GM19043 (cell line): Measurements from ENCODE around the gene SEC22A.
"Not testable (repeated sequence)": the region's sequence is repeated elsewhere in the genome, so short reads cannot be mapped to it uniquely, and the experiment has no call there.

Experiments
- ATAC-seq: cut with Tn5 transposase; IDR thresholded peaks from one replicate; pipeline ENCODE4 v1.9.1; 2021; ENCODE audit warnings: low read depth; ENCODE audit not compliant: unreplicated experiment

Gene SEC22A

DNA sequence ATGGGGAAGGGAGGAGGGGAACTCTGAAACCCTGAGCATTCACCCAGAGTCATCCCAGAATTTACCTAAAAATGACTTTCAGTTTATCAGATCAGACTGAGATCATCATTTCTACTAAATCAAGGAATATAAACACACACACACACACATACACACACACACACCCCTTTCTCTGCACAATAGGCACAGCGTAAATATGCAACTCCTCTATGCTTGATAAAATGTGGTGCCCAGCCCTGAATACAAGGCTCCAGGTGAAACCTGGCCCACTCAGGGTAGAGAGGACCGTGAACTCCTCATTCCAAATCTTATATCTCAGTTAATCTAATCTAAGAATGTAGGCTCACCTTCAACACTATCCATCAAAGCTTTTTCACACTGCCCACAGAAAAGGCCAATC lies 31.8 kb upstream of the SEC22A start:
- no peak for ATAC-seq

DNA sequence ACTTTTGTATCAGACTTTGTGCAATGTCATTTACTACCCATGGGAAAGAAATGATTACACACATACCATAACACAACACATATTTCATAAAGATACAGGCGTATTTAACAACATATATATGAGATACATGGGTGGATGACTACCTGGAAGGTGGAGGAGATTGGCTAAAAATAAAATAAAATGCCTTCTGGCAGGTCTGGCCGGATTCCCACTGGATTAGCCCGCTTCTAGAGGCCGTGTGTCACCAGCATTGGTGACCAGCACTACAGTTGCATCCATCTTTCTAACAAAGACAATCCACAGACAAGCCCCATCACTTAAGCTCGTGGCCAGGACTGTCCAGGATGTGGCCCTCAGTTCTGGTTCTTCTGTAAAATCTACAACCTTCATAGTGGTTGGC lies 21.0 kb upstream of the SEC22A start:
- no peak for ATAC-seq

DNA sequence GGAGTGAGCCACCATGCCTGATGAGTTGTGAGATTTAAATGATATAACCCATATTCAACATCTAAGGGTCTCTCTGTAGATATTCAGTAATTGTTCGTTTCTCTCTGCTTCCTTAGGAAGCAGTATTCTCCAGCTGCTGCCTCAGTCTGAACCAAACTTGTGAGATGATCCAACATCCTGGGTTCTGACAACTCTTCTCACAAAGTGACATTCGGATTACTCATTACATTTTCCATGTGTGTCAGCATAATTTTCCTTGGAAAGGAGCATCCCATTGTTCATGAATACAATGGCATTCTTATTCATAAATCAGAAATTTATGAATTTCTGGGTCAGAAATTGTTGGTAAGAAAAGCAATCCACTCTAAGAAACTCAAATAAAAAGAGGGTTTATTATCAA lies 15.0 kb upstream of the SEC22A start:
- no peak for ATAC-seq

DNA sequence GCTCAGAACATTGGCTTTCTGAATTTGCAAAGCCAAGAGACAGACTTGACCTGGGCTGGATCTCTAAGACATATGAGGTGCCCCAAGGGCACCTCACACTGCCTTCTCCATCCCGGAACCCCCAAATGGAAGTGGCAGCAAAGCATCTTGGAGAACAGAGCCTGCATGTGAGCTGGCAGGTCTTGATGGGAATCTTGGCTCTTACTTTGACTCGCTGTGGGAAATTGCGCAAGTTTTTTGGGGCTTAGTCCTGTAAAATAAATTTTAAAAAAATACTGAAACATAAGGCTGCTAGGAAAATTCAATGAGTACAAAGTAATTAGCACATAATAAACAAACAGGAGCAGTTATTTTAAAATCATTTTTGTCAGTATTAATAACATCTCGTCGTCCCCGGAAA lies 13.7 kb upstream of the SEC22A start:
- no peak for ATAC-seq

DNA sequence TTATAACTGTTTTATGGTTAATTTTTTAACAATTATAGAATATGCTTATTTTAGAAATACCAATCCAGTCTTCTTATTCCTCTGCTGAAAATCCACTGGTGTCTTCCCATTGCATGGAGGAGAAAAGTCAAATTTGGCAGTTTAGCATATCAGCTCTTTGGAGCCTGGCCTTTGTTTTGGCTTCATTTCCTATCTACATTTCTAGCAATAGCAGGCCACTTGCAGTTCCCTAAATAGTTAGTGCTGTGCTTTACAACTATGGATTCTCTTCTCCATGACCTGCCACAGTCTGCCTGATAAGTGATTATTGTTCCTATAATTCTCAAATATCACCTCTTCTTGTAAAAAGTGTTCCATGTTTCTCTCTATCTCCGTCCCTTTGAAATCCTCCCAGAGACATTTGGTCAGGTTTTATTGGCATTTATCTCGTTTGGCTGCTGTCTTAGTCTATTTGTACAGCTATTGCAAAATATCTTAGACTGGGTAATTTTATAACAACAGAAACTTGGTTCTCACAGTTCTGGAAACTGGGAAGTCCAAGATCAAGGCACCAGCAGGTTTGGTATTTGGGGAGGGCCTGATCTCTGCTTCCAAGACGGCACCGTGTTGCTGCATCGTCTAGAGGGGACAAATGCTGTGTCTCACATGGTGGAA lies 8.2 kb upstream of the SEC22A start:
- no peak for ATAC-seq

DNA sequence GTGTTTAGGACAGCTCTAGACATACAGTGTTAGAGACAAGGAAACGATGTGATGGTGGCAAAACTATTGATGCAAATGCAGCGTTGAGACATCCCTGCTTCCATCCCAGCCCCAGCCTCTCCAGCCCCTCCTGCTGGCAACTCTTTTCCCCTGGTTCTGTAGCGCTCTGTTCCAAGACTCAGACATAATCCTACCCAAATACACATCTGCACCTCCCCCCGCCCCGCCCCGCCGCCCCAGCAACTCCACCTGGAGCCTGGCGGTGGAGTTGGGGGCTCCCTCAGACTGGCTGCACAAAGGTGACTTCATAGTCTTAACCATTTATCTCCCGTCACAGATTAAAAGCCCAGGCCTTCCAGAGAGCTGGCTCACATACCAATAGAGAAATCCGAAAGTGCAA lies 7.2 kb upstream of the SEC22A start:
- no peak for ATAC-seq

DNA sequence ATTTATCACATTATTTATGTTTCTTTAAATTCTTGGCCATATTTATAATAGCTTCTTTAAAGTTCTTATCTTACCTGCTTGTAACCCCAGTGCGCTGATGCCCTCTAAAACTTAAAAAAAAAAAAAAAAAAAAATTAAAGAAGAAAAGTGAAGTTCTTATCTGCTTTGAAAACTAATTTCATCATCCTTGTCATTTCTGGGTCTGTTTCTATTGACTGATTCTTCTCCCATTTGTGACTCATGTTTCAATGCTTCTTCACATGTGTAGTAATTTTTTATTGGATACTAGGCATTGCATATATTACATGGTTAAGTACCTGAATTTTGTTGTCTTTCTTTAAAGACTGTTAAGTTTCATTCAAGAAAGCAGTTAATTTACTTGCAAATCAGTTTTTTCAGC lies 3.4 kb upstream of the SEC22A start:
- no peak for ATAC-seq

DNA sequence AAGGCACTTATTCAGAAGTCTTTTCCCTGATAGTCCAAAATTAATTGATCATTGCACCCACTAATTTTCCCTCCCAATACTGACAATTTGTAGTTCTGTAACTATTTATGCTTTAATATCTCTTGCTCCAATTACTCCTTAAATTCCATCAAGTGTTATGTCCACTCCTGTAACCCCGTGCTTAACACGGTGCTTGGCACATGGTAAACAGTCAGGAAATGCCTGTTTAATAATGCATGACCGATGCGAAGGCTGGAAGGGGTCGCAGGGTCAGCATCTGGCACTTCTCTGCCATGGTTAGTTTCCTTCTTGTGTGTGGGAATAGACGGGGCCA lies 553 bp upstream of the SEC22A start:
- no peak for ATAC-seq

DNA sequence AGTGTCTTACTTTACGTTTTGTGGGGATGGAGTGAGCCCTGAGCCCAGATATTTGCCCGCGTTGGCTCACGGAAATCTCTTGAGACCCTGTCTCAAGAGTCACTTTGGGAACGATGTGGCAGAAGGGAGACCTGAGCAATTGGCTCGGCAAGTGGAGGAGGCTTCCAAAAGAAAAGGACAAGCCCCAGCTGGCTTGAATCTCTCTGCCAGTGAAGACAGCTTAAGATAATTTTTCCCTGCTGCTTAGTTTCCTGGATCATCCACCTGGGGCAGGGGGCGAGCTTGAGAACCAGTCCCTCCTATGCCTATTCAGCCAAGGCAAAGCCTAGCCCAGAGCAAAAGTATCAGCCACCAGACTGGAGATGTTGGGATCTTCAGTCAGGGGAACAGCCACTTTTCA lies 708 bp downstream of the SEC22A start:
- ATAC-seq: no peak

DNA sequence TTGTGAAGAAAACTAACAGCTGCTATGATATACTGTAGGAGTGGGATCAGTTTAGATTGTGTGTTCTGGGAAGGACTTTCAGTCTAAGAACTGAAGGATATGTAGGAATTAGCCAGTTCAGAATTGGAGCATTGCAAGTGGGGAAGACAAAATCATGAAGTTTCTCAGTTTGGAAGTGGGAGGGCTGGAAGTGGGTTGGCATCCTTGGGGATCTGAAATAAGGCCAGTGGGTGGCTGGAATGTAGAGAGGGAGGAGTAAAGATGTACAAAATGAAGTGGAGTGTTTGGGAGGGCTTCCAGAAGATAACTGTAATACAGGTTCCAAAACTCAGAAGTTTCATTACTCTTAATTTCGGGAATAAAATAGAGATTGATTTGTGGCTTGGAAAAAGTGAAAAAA lies 17.2 kb downstream of the SEC22A start:
- no peak for ATAC-seq

DNA sequence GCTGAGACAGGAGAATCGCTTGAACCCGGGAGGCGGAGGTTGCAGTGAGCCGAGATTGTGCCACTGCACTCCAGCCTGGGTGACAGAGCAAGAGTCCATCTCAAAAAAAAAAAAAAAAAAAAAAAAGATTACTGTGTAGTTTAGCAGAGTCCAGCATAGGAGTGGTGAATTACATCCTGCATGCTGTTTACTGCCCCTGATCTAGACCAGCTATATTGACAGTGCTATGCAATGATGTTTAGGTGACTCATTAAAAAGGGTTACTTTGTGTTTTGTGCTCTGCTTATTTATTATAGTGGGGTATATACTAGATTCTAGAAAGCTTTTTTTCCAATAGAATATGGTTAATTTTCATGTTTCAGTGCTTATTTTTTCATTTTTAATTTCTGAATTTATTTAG lies 19.6 kb downstream of the SEC22A start:
- ATAC-seq: not testable (repeated sequence)

DNA sequence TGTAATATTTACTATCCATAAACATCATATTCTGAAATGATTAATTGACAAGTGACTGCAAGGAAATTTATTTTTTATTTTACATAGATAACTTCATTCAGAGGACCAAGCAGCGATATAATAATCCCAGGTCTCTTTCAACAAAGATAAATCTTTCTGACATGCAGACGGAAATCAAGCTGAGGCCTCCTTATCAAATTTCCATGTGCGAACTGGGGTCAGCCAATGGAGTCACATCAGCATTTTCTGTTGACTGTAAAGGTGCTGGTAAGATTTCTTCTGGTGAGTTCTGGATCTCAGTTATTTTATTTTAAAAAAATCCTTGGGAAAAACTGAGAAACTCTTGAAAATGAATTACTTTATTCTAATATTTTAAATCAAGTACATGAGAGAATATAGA lies 23.3 kb downstream of the SEC22A start:
- ATAC-seq: no peak

DNA sequence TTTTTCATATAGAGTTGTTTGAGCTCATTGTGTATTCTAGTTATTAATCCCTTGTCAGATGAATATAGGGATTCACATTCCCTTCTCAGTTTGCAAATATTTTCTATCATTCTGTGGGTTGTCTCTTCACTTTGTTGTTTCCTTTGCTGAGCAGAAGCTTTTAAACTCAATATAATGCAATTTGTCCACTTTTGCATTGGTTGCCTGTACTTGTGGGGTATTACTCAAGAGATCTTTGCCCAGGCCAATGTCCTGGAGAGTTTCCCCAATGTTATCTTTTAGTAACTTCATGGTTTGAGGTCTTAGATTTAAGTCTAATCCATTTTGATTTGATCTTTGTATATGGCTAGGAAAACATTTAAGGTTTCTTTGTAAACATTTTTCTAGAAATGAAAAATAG lies 24.8 kb downstream of the SEC22A start:
- no peak for ATAC-seq

DNA sequence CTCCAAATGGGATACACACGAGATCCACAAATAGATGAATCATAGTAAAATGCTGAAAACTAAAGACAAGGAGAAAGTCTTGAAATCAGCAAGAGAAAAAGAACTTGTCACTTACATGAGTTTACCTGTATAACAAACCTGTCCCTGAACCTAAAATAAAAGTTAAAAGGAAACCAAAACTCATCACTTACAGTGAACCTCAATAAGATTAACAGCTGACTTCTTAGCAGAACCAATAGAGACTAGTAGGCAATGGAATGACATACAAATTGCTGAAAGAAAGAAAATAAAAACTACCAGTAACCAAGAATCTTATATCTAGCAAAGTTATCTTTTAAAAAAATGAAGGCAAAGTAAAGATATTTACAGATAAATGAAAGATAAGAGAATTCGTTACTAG lies 27.4 kb downstream of the SEC22A start:
- no peak for ATAC-seq

DNA sequence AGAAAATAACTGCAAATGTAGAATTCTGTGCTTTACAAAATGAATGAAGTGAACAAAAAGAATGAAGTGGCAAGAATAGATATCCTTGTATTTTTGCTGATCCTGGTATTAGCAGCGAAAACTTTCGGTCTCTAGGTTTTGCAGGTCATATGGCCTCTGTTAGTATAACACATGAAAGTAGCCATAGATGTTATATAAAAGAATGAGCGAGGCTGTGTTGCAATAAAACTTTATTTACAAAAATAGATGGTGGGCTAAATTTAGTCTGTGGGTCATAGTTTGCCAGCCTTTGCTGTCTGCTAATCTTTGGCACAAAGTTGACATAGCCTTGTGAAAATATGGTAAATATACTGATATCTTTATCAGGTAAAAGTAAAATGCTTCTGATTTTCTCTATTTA lies 35.2 kb downstream of the SEC22A start:
- no peak for ATAC-seq

DNA sequence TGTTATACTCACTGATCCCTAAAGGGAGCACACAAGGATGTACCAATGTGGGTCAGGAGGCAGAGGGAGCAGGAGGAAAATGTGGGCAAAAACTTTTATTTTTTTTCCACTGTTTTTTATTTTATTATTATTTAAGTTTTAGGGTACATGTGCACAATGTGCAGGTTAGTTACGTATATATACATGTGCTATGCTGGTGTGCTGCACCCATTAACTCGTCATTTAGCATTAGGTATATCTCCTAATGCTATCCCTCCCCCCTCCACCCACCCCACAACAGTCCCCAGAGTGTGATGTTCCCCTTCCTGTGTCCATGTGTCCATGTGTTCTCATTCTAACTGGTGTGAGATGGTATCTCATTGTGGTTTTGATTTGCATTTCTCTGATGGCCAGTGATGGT lies 37.4 kb downstream of the SEC22A start:
- not testable (repeated sequence) for ATAC-seq

DNA sequence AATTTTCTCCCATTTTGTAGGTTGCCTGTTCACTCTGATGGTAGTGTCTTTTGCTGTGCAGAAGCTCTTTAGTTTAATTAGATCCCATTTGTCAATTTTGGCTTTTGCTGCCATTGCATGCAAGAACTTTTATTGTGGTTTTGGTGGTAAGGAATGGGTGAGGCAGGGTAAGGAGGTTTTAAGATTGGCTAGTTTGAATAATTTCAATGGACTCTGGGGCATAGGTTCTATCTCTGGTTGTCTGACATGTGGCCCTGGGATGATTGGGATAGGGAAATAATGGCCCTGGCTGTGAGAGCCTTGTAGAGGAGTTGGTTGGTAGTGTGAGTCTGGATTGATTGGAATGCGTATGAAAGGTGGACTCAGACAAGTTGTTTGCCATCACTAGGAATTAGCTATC lies 38.0 kb downstream of the SEC22A start:
- no peak for ATAC-seq

DNA sequence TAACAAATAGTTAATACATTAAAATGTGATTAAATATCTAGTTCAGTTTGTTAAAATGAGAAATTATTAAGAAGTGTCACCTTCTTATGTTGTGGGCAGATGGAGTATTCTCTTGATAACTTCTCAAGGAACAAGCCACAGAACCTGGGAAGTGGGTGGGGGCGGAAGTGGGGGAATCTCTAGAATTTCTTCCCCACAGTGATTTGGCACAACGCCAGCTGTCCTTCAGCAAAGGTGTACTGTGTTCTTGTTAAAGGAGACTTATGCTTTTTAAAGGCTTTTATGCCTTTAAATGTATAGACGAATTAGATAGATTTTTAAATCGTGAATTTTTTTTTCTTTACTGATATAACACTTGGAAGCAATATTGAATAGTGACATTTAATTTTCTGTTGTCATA lies 42.4 kb downstream of the SEC22A start:
- no peak for ATAC-seq

DNA sequence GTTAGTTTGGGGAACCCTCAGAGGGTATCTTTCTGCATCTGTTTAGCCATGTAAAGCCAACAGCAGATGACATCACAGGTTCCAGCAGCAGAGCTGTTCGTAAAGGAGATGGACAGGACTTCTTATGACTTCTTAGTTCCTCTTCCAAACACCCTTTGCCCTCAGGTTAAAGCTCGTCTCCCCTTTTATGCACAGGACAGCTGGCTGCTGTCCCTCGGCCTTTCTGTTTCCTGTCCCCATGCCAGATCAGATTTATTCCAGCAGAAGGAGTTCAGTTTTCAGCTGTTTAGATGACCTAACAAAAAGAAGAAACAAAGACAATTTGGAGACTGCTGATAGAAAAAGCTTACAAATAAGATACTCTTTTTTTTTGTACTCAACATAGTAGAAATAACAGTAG lies 45.1 kb downstream of the SEC22A start:
- ATAC-seq: no peak

DNA sequence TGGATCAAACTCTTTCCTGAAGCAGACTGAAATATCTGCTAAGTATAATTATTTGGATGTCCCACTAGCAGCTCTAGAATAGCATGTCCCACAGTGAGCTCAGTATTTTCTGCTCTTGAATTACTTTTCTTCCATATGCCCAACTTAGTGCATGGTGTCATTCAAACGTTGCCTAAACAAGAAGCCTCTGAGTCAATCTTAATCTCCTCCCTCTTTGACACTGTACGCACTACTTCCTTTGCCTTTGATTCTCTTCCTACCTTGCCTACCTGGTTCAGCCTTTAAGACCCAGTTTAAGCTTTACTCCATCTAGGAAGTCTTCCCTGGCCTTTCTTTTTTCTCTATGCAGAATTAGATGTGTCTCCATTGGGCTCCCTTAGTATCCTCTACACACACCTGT lies 54.5 kb downstream of the SEC22A start:
- no peak for ATAC-seq

DNA sequence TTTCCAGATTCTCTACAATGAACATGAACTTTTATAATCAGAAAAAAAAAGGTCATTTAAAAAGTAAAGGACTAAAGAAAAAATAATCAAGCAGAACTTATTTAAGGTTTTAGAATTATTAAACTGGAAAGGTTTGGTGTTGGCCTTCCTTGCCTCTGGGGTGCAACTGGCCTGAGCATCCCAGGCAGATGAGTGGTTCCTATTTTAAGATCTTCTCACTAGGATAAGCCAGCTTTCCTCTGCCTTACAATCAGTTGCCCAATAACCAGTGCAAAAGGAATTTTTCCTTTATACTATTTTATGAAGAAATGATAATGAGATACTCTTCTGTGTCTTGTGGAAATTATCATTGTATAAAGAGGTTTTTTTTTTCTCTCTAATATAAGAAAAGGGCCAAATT lies 56.6 kb downstream of the SEC22A start:
- no peak for ATAC-seq

DNA sequence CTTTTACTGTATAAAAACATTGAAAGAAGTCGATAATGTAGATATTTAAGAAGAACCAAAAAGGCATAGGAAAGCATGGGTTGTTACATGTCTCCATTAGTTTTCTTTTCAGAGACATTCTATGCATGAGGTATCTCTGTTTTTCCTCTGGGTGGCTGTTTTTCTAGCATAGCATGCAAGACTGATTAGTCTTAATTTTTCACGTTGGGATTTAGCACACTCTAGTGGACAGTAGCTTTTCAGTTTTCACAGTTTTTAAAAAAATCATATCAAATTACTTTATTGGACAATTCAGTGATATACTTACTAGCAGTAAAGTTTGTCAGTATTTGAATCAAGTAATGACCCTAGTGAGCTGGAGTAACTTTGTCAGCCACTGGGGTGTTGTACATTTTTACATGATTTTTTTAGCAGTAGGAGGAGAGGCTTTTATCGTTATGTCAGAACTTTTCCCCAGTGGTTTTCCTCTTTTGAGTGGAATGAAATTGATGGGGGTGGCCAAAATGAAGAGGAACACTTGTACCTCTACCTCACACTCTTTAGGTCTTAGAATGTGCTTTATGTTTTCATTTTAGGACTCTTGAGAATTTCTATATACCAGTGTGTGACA lies 57.2 kb downstream of the SEC22A start:
- no peak for ATAC-seq

DNA sequence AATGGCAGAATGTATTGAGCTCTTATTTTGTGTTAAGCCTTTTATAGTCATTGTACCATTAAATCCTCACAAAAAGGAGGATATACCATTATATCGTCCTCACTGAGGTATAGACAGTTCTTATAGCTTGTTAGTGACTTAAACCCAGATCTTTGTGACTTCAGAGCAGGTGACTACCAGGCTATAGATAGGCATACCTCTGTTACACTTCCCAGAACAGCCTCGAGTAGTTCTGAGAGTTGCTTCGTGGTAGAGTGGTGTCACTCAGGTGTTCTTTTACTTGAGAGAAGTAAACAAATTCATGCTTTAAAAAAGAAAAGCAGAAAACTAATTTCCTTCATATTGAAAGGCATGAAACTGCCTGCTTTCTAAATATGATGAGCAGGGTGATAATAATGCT lies 59.9 kb downstream of the SEC22A start:
- no peak for ATAC-seq
